Stimulated activated CD4-positive, alpha-beta T cell treated with anti-CD3 and anti-CD28 coated beads, Interleukin-2, amount 100 ng/mL, for 24 hours (primary cell): Measurements from ENCODE around the gene GAS2L2.
A peak's percentile ranks its signal among the peaks of the same experiment; 100 is the strongest.

Experiments used
- DNase-seq, 2 donors: peaks; one replicate each; pipeline ENCODE4 v3.0.0-alpha.2; 2020

GAS2L2 gene

DNA sequence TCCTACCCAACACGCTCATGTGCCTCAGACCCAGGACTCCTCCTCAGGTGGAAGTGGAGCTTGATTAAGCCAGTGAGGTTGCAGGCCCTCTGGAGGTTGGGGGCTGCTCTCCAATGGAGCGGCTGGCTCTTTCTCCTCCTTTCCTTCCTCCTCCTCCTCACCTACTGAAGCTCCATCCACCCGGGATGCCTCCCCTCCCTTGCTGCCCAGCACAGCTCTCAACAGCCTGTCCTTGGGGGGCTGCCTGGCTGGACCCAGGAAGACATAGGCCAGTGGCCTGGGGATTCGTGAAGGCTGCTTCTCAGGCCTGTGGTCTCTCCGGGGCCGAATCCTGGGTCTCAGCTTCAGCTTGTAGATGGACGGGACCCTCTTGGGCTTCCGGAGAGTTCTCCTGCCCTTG is 8.2 kb downstream of the GAS2L2 start:
- DNase-seq = no peak

DNA sequence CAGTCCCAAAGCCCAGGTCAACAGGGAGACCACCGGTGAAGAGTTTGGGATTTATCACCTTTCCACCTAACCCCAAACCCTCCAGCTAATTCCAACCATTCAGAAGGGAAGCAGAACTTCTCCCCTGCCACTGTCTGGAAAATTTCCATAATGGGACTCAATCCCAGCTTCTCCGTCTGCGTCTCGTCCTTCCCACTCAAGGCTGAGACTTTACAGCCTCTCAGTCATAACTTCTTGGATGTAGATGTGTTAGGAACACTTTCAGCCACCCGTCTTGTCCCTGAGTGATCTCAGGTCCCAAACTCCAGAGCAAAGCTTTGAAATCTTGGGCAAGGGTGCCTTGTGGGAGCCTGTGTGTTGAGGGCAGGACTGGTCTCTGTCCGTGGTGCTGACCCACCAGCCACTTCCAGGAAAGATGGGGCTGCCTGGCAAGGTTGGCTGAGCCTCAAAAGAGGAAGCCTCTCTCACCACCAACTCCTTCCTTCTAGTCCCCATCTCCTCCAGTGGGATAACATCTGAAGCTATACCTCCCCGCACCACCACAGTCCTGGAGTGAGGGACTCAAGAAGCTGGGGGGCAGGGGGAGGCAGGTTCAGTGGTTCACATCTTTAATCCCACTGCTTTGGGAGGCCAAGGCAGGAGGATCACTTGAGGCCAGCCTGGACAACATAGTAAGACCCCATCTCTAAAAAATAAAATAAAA is 9.3 kb downstream of the GAS2L2 start:
- no peak for DNase-seq

DNA sequence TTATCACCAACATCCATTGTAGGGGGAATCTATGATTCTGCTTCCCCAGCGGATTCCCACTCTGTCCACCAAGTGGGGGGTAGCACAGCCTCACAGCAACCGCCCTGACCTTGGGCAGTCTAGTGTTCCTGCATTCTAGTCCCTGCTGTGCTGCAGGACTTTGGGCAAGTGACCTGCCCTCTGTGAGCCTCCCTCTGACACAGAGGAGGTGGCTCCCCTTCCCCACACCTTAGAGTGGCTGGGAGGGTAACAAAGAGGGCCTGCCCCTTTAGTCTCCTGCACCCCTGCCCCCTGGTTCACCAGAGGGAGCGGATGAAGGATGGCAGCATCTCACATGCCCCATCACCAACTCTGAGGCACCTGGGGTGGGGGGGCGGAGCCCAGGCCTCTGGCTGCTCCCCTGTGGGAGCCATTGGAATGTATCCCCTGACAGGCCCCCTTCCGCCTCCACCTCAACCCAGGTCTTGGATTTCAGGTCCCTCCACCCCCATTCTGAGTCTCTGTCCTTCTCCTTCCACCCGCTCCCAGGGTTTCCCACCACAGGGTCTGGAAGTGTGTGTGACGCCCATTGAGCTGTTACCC is 10.1 kb downstream of the GAS2L2 start:
- DNase-seq = no peak

DNA sequence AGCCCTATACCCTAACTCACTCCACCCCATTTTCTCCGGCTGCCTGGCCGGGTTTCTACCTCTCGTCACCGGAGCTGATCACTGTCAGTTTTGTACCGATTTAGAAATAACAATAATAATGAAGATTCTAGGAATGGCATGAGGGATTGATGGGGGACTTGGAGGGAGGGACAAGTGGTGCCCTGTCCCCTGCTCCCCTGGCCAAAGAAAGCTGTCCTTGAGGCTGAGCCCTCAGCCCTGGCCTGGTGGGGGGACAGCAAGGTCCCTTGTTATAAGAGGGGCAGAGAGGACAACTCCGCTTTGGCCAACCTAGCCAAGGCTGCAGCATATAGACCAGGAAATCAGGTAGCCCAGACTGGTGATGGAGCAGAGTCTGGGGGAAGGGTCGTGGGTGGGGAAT is 10.5 kb downstream of the GAS2L2 start:
- no peak for DNase-seq

DNA sequence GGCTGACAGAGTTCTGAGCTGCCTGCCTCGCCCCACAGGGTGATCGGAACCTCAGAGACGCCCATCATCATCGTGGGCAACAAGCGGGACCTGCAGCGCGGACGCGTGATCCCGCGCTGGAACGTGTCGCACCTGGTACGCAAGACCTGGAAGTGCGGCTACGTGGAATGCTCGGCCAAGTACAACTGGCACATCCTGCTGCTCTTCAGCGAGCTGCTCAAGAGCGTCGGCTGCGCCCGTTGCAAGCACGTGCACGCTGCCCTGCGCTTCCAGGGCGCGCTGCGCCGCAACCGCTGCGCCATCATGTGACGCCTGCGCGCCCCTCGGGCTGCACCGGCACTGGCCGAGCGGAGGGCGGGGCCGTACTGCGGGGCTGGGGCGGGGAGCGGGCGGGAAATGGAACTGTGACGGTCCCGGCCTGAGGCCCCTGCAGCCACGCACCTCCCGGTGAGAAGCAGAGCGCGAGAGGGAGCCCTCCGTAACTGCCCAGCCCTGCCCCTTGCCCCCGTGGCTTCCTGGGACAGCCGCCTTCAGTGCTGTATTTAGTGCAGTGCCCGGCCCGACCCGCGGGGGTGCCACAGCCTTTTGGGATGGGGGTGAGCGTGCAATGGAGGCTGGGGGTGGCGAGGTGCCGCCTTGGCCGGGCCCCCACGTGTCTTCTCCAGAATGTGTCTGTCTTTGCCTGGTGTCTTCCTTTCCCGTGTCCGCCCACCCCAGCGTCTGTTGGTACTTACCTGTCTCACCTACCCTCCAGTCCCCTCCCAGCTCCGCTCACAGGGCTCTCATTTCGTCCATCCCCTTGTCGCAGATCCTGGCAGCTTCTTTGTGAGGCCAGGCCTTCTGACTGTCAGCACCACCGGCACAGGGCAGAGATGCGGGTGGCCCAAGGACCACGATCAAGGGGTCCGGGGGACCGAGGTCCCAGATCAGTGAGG is 11.8 kb downstream of the GAS2L2 start:
- DNase-seq = peak in 1 of 2 donors; percentile 46

DNA sequence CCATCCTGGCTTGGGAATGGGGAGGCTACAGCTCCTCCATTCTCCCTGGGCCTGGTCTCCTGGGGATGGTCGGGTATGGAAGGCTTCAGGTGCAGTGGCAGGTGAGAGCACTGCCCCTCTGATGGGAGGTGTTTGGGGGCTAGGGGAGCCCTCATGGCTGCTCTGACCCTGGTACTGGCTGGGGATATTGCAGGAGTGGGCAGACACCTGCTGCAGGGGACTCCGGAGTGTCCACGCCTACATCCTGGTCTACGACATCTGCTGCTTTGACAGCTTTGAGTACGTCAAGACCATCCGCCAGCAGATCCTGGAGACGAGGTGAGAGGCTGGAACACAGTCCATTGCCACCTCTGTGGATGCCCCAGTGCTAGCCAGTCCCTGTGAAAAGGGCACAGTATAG is 12.8 kb downstream of the GAS2L2 start:
- no peak for DNase-seq

DNA sequence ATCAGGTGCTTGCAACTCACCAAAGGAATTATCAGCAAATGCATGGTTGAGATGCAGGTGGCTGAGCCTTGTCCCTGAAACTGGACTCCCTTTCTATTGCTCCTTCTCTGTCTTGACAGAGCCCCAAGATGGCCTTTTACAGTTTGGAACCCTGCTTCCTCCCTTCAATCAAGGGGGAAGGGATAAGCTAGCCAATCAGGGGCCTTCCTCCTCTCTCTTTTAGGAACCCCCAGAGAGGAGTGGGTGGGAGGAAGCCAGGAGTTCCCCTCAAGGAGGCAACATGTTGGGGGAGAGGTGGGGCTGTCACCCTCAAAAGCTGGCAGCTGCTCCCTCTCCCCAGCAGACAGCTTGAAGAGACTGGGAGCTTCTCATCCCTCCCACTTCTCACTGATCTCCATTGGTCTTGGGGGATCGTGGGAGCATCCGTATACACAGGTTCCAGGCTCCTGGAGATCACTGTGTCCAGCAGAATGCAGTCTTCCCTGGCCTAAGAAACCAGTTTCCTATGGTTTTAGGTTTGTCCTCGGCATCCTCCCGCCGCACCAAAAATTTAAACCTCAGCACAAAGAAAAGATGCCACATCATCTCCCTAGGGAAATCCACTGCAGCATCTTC is 14.4 kb downstream of the GAS2L2 start:
- no peak for DNase-seq

DNA sequence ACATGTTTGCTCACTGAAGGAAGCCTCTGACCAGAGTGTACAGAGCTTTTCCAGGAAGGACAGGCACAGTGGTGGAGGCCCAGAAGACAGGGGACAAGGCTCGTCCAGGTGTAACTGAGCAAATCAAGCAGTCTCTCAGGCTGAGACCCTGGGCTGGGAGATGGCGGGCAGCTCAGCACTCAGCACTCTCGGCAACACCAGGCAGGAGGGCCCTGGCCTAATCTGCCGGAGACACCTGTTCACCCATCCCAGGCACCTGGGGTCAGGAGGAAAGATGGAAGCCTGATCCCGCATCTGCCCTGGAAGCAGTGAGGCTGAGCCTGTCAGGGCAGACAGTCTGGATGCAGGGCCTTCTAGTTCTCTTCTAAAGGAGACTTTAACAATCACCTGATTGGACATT is 16.8 kb downstream of the GAS2L2 start:
- no peak for DNase-seq

DNA sequence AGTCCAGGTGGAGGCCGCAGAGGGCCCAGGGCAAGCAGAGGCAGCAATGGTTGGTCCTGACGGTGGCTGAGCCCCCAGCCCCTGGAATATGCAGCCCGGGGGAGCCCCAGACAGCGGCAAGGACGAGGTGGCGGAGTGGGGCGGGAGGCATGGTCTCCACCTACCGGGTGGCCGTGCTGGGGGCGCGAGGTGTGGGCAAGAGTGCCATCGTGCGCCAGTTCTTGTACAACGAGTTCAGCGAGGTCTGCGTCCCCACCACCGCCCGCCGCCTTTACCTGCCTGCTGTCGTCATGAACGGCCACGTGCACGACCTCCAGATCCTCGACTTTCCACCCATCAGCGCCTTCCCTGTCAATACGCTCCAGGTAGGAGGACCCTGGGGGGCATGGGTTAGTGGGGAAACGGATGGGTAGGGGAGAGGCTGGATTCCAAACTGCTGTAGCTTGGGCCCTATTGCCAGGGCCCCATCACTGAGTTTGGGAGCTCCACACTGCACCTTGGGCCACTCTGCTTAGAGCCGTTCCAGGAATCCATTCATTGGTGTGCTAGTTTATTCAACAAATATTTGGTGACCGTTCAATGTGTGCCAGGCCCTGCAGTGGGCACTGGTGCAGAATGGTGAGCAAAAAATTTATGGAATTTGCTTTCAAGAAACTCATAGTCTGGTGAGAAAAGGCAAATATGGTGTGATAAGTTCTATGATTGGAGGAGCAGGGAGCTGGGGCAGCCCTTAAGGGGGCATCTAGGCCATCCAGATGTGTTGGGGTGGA is 17.8 kb downstream of the GAS2L2 start:
- no peak for DNase-seq

DNA sequence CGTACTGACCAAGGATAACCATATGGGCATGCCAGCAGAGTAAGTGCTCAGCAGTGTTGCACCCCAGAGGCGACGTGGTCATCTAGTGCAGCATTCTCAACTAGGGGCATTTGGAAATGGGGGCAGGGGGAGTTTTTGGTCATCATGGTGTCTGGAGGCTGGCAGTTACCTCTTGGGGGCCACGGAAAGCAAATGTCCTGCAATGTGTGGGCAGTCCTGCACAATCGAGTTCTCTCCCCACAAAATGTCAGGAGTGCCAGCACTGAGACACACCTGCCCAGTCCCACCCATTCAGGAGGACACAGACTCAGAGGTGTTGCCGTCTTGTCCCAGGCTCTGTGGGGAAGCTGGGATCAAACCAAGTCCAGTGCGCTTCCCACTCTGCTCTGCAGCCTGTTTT is 18.6 kb downstream of the GAS2L2 start:
- DNase-seq = no peak

DNA sequence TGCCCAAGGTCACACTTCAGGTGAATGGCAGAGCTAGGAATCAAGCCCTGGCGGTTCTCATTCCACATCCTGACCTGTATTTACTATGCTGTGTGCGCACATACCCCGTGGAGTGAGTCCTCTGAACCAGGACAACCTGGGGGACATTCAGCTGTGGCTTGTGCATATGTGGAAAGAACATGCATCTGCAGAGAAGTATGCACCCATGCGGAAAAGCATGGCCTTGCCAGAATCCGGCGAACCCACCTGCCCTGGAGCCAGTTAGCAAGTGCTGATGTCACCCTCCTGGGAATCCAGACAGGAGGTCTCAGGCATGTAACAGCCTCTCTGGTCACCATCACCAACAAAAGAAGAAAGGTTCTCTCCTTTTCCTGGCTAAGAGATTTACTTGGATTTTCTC is 19.7 kb downstream of the GAS2L2 start:
- no peak for DNase-seq

DNA sequence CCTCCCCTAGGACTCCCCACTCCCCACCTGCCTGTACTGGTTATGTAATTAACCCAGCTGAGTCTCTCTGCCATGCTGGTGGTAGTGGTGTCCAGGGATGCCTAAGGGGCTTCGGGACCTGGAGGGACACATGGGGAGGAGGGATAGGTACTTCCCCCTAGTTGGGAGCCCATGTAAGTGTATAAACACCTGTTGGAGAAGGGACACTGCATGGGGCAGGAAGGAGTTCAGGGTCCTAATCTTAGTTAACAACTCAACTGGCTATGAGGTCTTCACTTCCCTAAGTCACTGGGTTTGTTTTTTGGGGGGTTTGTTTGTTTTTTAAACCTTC is 20.3 kb downstream of the GAS2L2 start:
- no peak for DNase-seq

DNA sequence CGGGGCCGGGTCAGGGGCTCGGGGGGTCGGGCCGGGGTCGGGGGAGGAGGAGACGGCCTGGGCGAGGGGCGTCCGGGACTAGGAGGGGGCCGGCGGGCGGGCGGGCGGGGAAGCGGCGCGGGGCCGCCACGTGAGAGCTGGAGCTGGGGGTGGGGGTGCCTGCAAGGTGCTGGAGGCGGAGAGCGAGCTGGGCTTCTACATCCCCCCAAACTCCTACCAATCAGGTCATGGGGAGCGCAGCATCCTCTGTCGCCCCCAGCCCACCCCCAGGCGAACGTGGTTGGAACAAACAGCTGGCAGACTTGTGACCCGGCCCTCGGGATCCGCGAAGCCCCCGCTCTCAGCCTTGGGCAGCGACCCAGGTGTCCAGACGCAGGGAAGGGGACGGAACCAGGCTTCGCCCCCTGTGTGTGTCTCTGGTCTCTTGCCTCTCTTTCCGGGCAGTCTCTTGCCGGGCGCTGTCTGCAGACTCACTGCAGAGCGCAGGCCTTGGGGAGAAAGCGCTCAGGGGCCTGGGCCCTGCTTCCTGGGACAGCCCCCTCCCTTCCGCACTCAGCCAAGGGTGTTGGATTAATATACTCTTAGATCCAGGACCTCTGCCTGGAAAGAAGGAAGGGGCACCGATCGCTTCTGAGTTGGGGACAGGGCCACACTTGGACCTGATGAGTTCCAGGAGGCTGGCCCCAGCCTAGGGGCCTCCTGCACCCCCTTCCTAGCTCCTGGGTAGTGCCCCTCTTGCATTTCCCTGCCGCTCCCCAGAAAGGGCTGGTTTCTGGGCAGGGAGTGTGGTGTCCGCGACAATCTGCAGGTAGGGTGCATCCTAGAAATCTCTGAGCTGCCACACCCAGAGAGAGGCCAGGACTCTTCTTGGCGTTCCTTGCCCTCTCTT is 20.9 kb downstream of the GAS2L2 start:
- no peak for DNase-seq

DNA sequence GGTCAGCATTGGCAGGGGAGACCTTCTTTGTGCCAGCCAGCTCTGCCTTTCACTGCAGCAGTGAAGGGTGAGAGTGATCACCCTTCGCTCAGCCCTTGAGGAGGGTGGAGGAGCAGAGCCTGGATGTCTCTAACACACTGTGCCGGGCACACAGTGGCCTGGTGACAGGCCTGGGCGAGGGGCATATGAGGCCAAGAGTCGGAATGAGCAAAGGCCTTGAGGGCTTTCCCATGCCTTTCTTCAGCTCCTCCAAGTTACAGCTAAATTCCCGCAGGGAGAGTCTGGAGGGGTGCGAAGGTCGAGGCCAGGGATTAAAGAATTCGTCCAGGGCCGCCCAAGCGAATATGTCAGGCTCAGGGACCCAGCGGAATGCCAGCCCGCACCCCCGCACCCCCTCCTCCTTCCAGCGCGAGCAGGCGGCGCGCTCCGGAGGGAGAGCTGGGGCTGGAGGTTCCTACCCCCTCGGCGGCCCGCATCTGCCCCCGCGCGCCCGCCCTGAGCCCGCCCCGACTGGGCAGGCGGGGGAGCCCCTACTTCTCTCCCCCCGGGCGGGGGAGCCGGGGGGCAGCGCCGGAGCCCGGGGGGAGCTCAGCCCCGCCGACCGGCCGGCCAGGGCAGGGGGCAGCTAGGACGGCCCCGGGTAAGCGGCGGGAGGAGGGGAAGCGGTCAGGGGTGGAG is 21.7 kb downstream of the GAS2L2 start, which contains the start of gene RASL10B:
Gene RASL10B, plus strand, starts transcription at position 401 of the 678 bp plus-strand sequence. CDS start 3,546 bp downstream, outside the sequence.
- peak; percentile 65 to 67 for DNase-seq

DNA sequence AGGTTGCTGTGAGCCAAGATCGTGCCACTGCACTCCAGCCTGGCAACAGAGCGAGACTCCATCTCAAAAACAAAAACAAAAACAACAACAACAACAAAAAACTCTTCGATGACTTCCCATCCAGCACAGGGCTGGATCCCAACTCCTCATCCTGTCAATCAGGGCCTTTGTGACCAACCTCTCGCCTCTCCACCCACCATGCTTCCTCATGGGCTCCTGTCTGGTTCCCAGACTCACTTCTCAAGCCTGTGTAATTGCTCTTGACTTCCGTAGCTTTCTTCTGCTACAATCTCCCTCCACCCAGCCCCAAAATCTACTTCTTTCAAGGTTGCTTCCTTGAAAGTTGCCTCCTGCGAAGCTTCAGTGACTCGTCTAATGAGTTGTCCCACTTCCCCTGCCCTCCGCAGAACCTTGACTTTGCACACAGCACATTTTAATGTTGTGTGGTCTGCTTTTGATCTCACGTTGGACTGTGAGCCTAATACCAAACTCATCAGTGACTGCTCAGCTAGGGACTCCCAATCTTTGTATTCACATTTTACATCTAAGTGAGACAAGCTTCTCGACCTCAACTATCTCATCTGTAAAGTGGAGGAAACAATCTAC is 22.5 kb downstream of the GAS2L2 start:
- no peak for DNase-seq

DNA sequence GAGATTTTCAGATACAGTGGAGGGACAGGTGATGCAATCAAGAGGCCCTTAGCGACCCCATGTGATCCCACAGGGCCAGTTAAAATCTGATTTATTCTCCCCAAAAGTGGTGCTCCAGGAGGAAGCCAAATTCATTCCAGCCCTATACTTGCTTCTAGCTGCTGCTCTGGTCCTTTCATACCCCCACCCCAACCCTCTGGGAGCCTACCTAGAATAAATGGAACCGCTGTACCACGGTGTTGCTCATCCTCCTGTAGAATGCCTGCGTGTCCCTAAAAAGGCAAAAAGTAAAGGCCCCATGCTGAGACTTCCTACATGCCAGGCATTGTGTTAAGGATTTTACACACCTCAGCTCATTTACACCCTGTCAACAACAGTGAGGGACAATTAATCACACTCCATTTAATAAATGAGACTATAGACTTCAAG is 23.6 kb downstream of the GAS2L2 start:
- DNase-seq = no peak

DNA sequence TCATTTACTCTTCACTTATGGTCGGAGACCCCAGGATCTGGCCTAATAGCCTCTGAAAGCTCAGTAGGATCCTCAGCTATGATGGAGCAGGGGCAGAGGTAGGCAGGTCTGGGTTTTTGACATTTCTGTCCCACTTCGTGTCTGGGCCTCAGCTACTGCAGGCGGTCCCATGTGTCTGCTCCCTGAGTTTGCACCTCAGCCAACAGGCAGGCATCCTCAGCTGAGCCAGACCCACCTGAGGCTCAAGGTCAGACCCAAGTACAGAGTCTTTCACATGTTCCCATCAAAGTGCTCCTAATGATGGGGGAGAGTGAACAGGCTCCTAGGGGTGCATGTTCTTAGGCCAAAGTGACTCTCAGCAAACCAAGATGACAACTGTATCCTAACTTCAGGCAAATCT is 24.5 kb downstream of the GAS2L2 start:
- no peak for DNase-seq

DNA sequence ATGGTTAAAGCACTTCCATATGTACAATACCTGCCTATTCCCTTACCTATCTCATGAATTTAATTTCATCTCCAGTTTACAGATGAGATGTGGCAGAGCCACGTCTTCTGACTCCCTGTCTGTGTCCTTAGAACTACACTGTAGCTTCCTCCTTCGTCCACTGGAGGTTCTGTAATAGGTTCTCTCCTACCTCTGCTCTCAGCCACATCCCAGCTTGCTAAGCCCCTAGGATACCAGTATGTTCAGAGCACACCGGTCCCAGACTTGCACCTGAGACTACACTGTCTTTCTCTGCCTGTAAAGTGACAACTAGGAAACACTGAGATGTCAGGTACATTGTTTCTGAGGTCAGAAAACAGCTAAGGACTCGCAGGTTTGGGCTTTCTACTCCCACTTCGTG is 25.4 kb downstream of the GAS2L2 start:
- DNase-seq = no peak

DNA sequence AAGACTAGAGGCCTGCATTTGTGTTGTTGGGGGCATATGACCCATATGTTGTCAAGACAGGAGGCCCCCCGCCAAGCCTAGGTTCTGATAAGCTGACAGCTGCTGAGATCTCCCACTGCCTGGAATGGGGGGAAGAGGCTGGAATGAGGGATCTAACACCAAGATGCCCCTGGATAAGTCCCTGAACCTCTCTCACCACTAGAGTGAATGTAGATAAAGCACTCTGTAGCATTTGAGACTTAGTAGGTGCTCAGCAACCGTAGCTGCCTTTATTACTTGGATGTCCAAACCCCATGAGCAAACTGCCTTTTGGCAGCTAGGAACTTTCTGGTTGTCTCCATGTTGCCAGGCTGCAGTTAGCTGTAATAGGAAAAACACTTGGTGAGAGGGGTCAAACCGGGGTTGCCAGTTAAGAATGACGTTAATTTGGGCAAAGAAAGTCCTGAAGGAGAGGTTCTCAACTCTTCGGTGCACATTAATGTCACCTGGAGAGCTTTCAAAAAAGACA is 26.0 kb downstream of the GAS2L2 start:
- no peak for DNase-seq
